GM23338 (cell line): ENCODE data around the gene RPS6KA4. TPM values are rescaled to one million over a fixed set of nuclear protein-coding genes. Genes with fewer than 3 reads are reported as not detected.

ENCODE experiments used
- ATAC-seq: fragments of 200-7000 bp; cut with Tn5 transposase; 3 replicates; pipeline ENCODE4 v1.9.1; 2020
- DNase-seq: peaks from one replicate; pipeline ENCODE4 v3.0.0-alpha.2; 2015; ENCODE audit warnings: low spot score
- H2AFZ ChIP-seq: fragments of 200-600 bp; sonication (generic); 2 replicates; pipeline ENCODE4 v1.8.0; 2016; ENCODE audit warnings: antibody characterized with exemption, mild to moderate bottlenecking, moderate library complexity
- H3F3A ChIP-seq: fragments of 200-600 bp; sonication (generic); replicated peaks from 2 replicates; pipeline ENCODE4 v1.8.0; 2017; ENCODE audit warnings: antibody characterized with exemption, mixed run types, low read depth
- H3K27ac ChIP-seq: fragments of 200-600 bp; sonication (generic); 2 replicates; pipeline ENCODE4 v1.6.1; 2016; ENCODE audit warnings: low read depth
- H3K27me3 ChIP-seq: fragments of 200-600 bp; sonication (generic); 2 replicates; pipeline ENCODE4 v1.8.0; 2016; ENCODE audit warnings: mild to moderate bottlenecking, mixed run types, moderate library complexity; ENCODE audit not compliant: insufficient read depth
- H3K36me3 ChIP-seq: fragments of 200-600 bp; sonication (generic); 2 replicates; pipeline ENCODE4 v1.8.0; 2016; ENCODE audit warnings: mild to moderate bottlenecking; ENCODE audit not compliant: insufficient read depth
- H3K4me1 ChIP-seq: fragments of 200-600 bp; sonication (generic); 2 replicates; pipeline ENCODE4 v1.8.0; 2016; ENCODE audit warnings: mild to moderate bottlenecking, moderate library complexity; ENCODE audit not compliant: insufficient read depth
- H3K4me2 ChIP-seq: fragments of 200-600 bp; sonication (generic); 2 replicates; pipeline ENCODE4 v1.7.1; 2017; ENCODE audit warnings: mixed run types
- H3K4me3 ChIP-seq: fragments of 200-600 bp; sonication (generic); 2 replicates; pipeline ENCODE4 v1.6.1; 2016; ENCODE audit warnings: mixed run types
- H3K79me2 ChIP-seq: fragments of 200-600 bp; sonication (generic); replicated peaks from 2 replicates; pipeline ENCODE4 v1.8.0; 2017; ENCODE audit warnings: mild to moderate bottlenecking; ENCODE audit not compliant: insufficient read depth
- H3K9me2 ChIP-seq: fragments of 200-600 bp; sonication (generic); 2 replicates; pipeline ENCODE4 v1.8.0; 2017; ENCODE audit not compliant: insufficient read depth
- H4K20me1 ChIP-seq: fragments of 200-600 bp; sonication (generic); replicated peaks from 2 replicates; pipeline ENCODE4 v1.8.0; 2017; ENCODE audit warnings: mild to moderate bottlenecking; ENCODE audit not compliant: insufficient read depth
- H3K27ac Mint-ChIP-seq: 2 replicates; pipeline ENCODE4 v1.8.0; 2020; ENCODE audit warnings: inconsistent platforms, mild to moderate bottlenecking, moderate library complexity, mixed read lengths
- H3K27me3 Mint-ChIP-seq: 3 replicates; pipeline ENCODE4 v1.8.0; 2022; ENCODE audit warnings: low read depth, mild to moderate bottlenecking, moderate library complexity, mixed read lengths, inconsistent platforms; ENCODE audit not compliant: insufficient read depth, poor library complexity
- H3K36me3 Mint-ChIP-seq: 3 replicates; pipeline ENCODE4 v1.8.0; 2021; ENCODE audit warnings: low read depth, mild to moderate bottlenecking, inconsistent platforms, moderate library complexity, mixed read lengths
- H3K4me1 Mint-ChIP-seq: 3 replicates; pipeline ENCODE4 v1.8.0; 2020; ENCODE audit warnings: mild to moderate bottlenecking, inconsistent platforms, mixed read lengths
- H3K4me3 Mint-ChIP-seq: 3 replicates; pipeline ENCODE4 v1.8.0; 2021; ENCODE audit warnings: moderate library complexity, mild to moderate bottlenecking, inconsistent platforms, mixed read lengths
- H3K9me3 Mint-ChIP-seq: 3 replicates; pipeline ENCODE4 v1.8.0; 2020; ENCODE audit warnings: moderate library complexity, mild to moderate bottlenecking, inconsistent platforms, mixed read lengths
- CREB1 ChIP-seq: fragments of 250-450 bp; sonication (Bioruptor Pico); IDR thresholded peaks from 2 replicates; pipeline ENCODE4 v1.5.0; 2020; ENCODE audit warnings: low read depth, mild to moderate bottlenecking, moderate library complexity
- CTCF ChIP-seq, 2 experiments: fragments of 200-600 bp in 1 of 2; sonication (generic) in 1 of 2; conservative IDR thresholded peaks; 2 replicates each; pipeline versions ENCODE4 v1.5.1 to v1.6.1; 2016 to 2017; ENCODE audit warnings: antibody characterized with exemption in 2 of 2, low read depth in 2 of 2, mild to moderate bottlenecking in 2 of 2, moderate library complexity in 1 of 2
- ETS1 ChIP-seq: IDR thresholded peaks from 2 replicates; pipeline ENCODE4 v1.6.1; 2016; ENCODE audit warnings: antibody characterized with exemption
- EZH2 ChIP-seq: fragments of 200-600 bp; sonication (generic); IDR thresholded peaks from one replicate; pipeline ENCODE4 v1.8.0; 2017; ENCODE audit warnings: antibody characterized with exemption, mild to moderate bottlenecking, low read depth; ENCODE audit not compliant: unreplicated experiment
- EZH2phosphoT487 ChIP-seq: fragments of 200-600 bp; sonication (generic); IDR thresholded peaks from one replicate; pipeline ENCODE4 v1.8.1; 2018; ENCODE audit warnings: antibody characterized with exemption; ENCODE audit not compliant: unreplicated experiment
- JUNB ChIP-seq: IDR thresholded peaks from one replicate; pipeline ENCODE4 v1.6.1; 2016; ENCODE audit warnings: antibody characterized with exemption; ENCODE audit not compliant: unreplicated experiment
- NANOG ChIP-seq: IDR thresholded peaks from 2 replicates; pipeline ENCODE4 v1.6.1; 2016; ENCODE audit warnings: antibody characterized with exemption, borderline replicate concordance
- POLR2AphosphoS5 ChIP-seq: IDR thresholded peaks from 2 replicates; pipeline ENCODE4 v1.6.1; 2016; ENCODE audit warnings: antibody characterized with exemption, low read depth
- REST ChIP-seq: IDR thresholded peaks from one replicate; pipeline ENCODE4 v1.6.1; 2018; ENCODE audit warnings: antibody characterized with exemption; ENCODE audit not compliant: unreplicated experiment
- STAT1 ChIP-seq: IDR thresholded peaks from one replicate; pipeline ENCODE4 v1.6.1; 2016; ENCODE audit warnings: antibody characterized with exemption; ENCODE audit not compliant: unreplicated experiment
- ZNF114 ChIP-seq: fragments of 250-450 bp; sonication (Bioruptor Pico); IDR thresholded peaks from 2 replicates; pipeline ENCODE4 v1.5.0; 2020; ENCODE audit warnings: mild to moderate bottlenecking, moderate library complexity
- ZNF331 ChIP-seq: fragments of 250-450 bp; sonication (Bioruptor Pico); IDR thresholded peaks from 2 replicates; pipeline ENCODE4 v1.5.0; 2020; ENCODE audit warnings: low read depth, mild to moderate bottlenecking, moderate library complexity
- ZNF462 ChIP-seq: fragments of 250-450 bp; sonication (Bioruptor Pico); IDR thresholded peaks from 2 replicates; pipeline ENCODE4 v1.5.0; 2020; ENCODE audit warnings: mild to moderate bottlenecking, moderate library complexity
- polyA plus RNA-seq: library from polyadenylated mRNA; unstranded; fragments of >200 nt; fragmentation: Nextera tagmentation; extraction: Ambion mirVana; gene quantifications from 2 replicates; pipeline ENCODE4 v1.2.1, GENCODE V29; 2016
- total RNA-seq: library from RNA; depleted of rRNA; stranded (reverse); fragments of >200 nt; shearing (Covaris generic); gene quantifications from 2 replicates; pipeline ENCODE4 v1.2.3, GENCODE V29; 2014

The RPS6KA4 gene
- total and polyA plus RNA-seq, 2 experiments from 2014 or later = 3.5 to 19.9 TPM

GRCh38 chr11:64352995-64353714, 5.8 kb upstream of the RPS6KA4 start:
- no peak overlapping the region for H3K4me2 ChIP-seq
- DNase-seq = no peak
- H3K27ac ChIP-seq = no peak overlapping the region
- H3K36me3 ChIP-seq = no peaks in the 10 kb centered on the region
- H3K36me3 Mint-ChIP-seq = no peaks in the 10 kb centered on the region
- no peaks in the 10 kb centered on the region for H3K9me2 ChIP-seq
- H2AFZ ChIP-seq = no peak overlapping the region
- TF ChIP-seq CTCF (conservative IDR thresholded peaks at IDR 0.05; ENCODE audit: low read depth in 2 of 2) = no peak
- TF ChIP-seq EZH2phosphoT487 = no peak
- no peak for TF ChIP-seq STAT1
- TF ChIP-seq NANOG = no peak
- no peak for TF ChIP-seq JUNB
- no peak for TF ChIP-seq REST
- no peak for TF ChIP-seq ZNF462 (CRISPR knock-in tag)
- no peak for TF ChIP-seq POLR2AphosphoS5
- no peak for TF ChIP-seq ETS1
- no peak for TF ChIP-seq ZNF331 (CRISPR knock-in tag)
- TF ChIP-seq CREB1 = no peak
- TF ChIP-seq ZNF114 (CRISPR knock-in tag) = no peak
- TF ChIP-seq EZH2 = no peak
- no peak for ATAC-seq
- H3F3A ChIP-seq = 0 out of 2 replicates have a peak, but pooled peaks cover 6% of the 10 kb centered on the region
- peaks cover 7% of the 10 kb centered on the region; the same call in 1 of the 2 replicates for H3K4me1 ChIP-seq
- H3K9me3 Mint-ChIP-seq = no peaks in the 10 kb centered on the region
- H3K4me1 Mint-ChIP-seq = peaks cover 16% of the 10 kb centered on the region
- no peak overlapping the region for H3K27ac Mint-ChIP-seq
- H4K20me1 ChIP-seq = no peaks in the 10 kb centered on the region
- no peak overlapping the region for H3K4me3 ChIP-seq
- H3K27me3 Mint-ChIP-seq = peaks cover 14% of the 10 kb centered on the region
- no peak overlapping the region for H3K4me3 Mint-ChIP-seq
- H3K79me2 ChIP-seq = no peaks in the 10 kb centered on the region
- H3K27me3 ChIP-seq = 0 out of 2 replicates have a peak, but pooled peaks cover 3% of the 10 kb centered on the region
